Measurements from ENCODE around the gene DAPK2.

DAPK2 gene

GRCh38 chr15:64009241-64009640, 37.0 kb downstream of the DAPK2 start:
- H3K4me3 ChIP-seq (ENCODE audit: control insufficient read depth, low read depth, low read length) = no peak overlapping the region
- no peak for DNase-seq (ENCODE audit: low read depth)
- no peak for TF ChIP-seq CTCF (IDR thresholded peaks at IDR 0.05; ENCODE audit: control insufficient read depth, insufficient read depth, low read depth, low read length, missing control alignments)

- no peak for TF ChIP-seq CTCF (IDR thresholded peaks at IDR 0.05; ENCODE audit: control insufficient read depth, insufficient read depth, low read depth, low read length, missing control alignments)
- no peak overlapping the region for H3K4me3 ChIP-seq (ENCODE audit: control insufficient read depth, low read depth, low read length)
- DNase-seq (ENCODE audit: low read depth) = no peak
Observed at GRCh38 chr15:64008177-64008576, 38.1 kb downstream of the DAPK2 start.

GRCh38 chr15:64006642-64007041, 39.6 kb downstream of the DAPK2 start:
- no peak for TF ChIP-seq CTCF (IDR thresholded peaks at IDR 0.05; ENCODE audit: control insufficient read depth, insufficient read depth, low read depth, low read length, missing control alignments)
- H3K4me3 ChIP-seq (ENCODE audit: control insufficient read depth, low read depth, low read length) = no peak overlapping the region
- no peak for DNase-seq (ENCODE audit: low read depth)

- DNase-seq (ENCODE audit: low read depth) = no peak
- no peak for TF ChIP-seq CTCF (IDR thresholded peaks at IDR 0.05; ENCODE audit: control insufficient read depth, insufficient read depth, low read depth, low read length, missing control alignments)
- H3K4me3 ChIP-seq (ENCODE audit: control insufficient read depth, low read depth, low read length) = no peak overlapping the region
Observed at GRCh38 chr15:64004587-64004986, 41.7 kb downstream of the DAPK2 start.

GRCh38 chr15:64004056-64004455, 42.2 kb downstream of the DAPK2 start:
- no peak overlapping the region for H3K4me3 ChIP-seq (ENCODE audit: control insufficient read depth, low read depth, low read length)
- no peak for TF ChIP-seq CTCF (IDR thresholded peaks at IDR 0.05; ENCODE audit: control insufficient read depth, insufficient read depth, low read depth, low read length, missing control alignments)
- DNase-seq (ENCODE audit: low read depth) = no peak

- H3K4me3 ChIP-seq (ENCODE audit: control insufficient read depth, low read depth, low read length) = no peak overlapping the region
- no peak for TF ChIP-seq CTCF (IDR thresholded peaks at IDR 0.05; ENCODE audit: control insufficient read depth, insufficient read depth, low read depth, low read length, missing control alignments)
- no peak for DNase-seq (ENCODE audit: low read depth)
Observed at GRCh38 chr15:64003182-64003581, 43.1 kb downstream of the DAPK2 start.

- H3K4me3 ChIP-seq (ENCODE audit: control insufficient read depth, low read depth, low read length) = no peak overlapping the region
- no peak for TF ChIP-seq CTCF (IDR thresholded peaks at IDR 0.05; ENCODE audit: control insufficient read depth, insufficient read depth, low read depth, low read length, missing control alignments)
- no peak for DNase-seq (ENCODE audit: low read depth)
Observed at GRCh38 chr15:64001148-64001547, 45.1 kb downstream of the DAPK2 start.

Measured in AG09309 (cell line).